K562 (cell line): Measurements from ENCODE around the gene SFMBT2. TPM values are rescaled to one million over a fixed set of nuclear protein-coding genes. Genes with fewer than 3 reads are reported as not detected.

Experiments used
- ATF1 ChIP-seq, 2 experiments: fragments of 450-650 bp in 1 of 2; IDR thresholded peaks; 2 replicates each; pipeline ENCODE4 v1.6.1; 2016; ENCODE audit warnings: missing compliant biosample characterization in 1 of 2, missing genetic modification characterization in 1 of 2
- CREB1 ChIP-seq, 2 experiments: sonication (generic) in 1 of 2; formaldehyde crosslinking in 1 of 2; IDR thresholded peaks; 2 replicates each; pipeline versions ENCODE4 v1.6.1 to v1.8.0; 2012 to 2022; ENCODE audit warnings: inconsistent platforms in 1 of 2, mild to moderate bottlenecking in 1 of 2, missing genetic modification reagents in 1 of 2, moderate library complexity in 1 of 2
- NKRF ChIP-seq: fragments of 450-650 bp; IDR thresholded peaks from 2 replicates; pipeline ENCODE4 v1.6.1; 2016; ENCODE audit warnings: borderline replicate concordance
- PKNOX1 ChIP-seq: fragments of 450-650 bp; IDR thresholded peaks from 2 replicates; pipeline ENCODE4 v1.6.1; 2016
- SP2 ChIP-seq: IDR thresholded peaks from 2 replicates; pipeline ENCODE4 v1.6.1; 2011; ENCODE audit warnings: mild to moderate bottlenecking, low read depth, low read length, moderate library complexity; ENCODE audit not compliant: poor library complexity, severe bottlenecking; ENCODE audit errors: extremely low read depth
- ZBTB40 ChIP-seq, 2 experiments: fragments of 450-650 bp in 1 of 2; sonication (generic) in 1 of 2; formaldehyde crosslinking in 1 of 2; IDR thresholded peaks; 2 replicates each; pipeline versions ENCODE4 v1.7.1 to v1.9.0; 2016 to 2022; ENCODE audit warnings: inconsistent platforms in 1 of 2, mild to moderate bottlenecking in 1 of 2, missing genetic modification reagents in 1 of 2
- polyA plus RNA-seq, 8 experiments: library from polyadenylated mRNA; depleted of rRNA in 4 of 8; stranded (reverse) in 5 of 8; unstranded in 3 of 8; fragments of >200 nt; fragmentation: Nextera tagmentation in 2 of 8; fragmentation: Illumina TruSeq in 1 of 8; extraction: Ambion mirVana in 2 of 8; extraction: Trizol in 1 of 8; gene quantifications; 2 replicates each; pipeline versions ENCODE4 v1.2.1 to v1.2.3, GENCODE V29; 2011 to 2014; ENCODE audit warnings: inconsistent platforms in 1 of 8, missing spikeins in 1 of 8
- total RNA-seq, 7 experiments: library from RNA; depleted of rRNA in 6 of 7; stranded (reverse); fragments of >200 nt in 6 of 7; fragmentation: Illumina TruSeq in 2 of 7; extraction: Trizol in 2 of 7; gene quantifications; 2 replicates each; pipeline versions ENCODE4 v1.2.1 to v1.2.3, GENCODE V29; 2011 to 2021; ENCODE audit warnings: low replicate concordance in 1 of 7

Gene SFMBT2
- total and polyA plus RNA-seq, 9 of the 15 experiments (the other 6 are each of a cell fraction or from before 2014, with no cell fraction given) = 1.2 to 13.6 (median 7.6) TPM

- TF ChIP-seq ZBTB40 (IDR thresholded peaks at IDR 0.05) = peak; percentile 53; the same call in 1 of the 2 replicates
- TF ChIP-seq ZBTB40 (CRISPR knock-in tag; IDR thresholded peaks at IDR 0.05) = no peak
- TF ChIP-seq CREB1 (IDR thresholded peaks at IDR 0.05) = 0 out of 2 replicates have a peak, but pooled peaks have one; percentile 30
- TF ChIP-seq CREB1 (CRISPR knock-in tag; IDR thresholded peaks at IDR 0.05) = no peak
- TF ChIP-seq NKRF = no peak
- no peak for TF ChIP-seq SP2
- peak; percentile 46 for TF ChIP-seq PKNOX1
- TF ChIP-seq ATF1 (CRISPR knock-in tag; IDR thresholded peaks at IDR 0.05) = no peak
- TF ChIP-seq ATF1 (tag; IDR thresholded peaks at IDR 0.05) = 0 out of 2 replicates have a peak, but pooled peaks have one; percentile 17
Observed at GRCh38 chr10:7419998-7420397, 9.2 kb upstream of the SFMBT2 start (continued).
